BLaER1 (cell line): ENCODE results near the gene NKRF.
A peak's percentile ranks its signal among the peaks of the same experiment; 100 is the strongest.

Experiments used
- H3K27ac ChIP-seq: shearing (Covaris generic); formaldehyde crosslinking; 2 replicates; pipeline ENCODE4 v1.8.1; 2022
- H3K27me3 ChIP-seq: shearing (Covaris generic); formaldehyde crosslinking; 2 replicates; pipeline ENCODE4 v1.8.1; 2022
- H3K36me3 ChIP-seq: shearing (Covaris generic); formaldehyde crosslinking; 2 replicates; pipeline ENCODE4 v1.8.1; 2022
- H3K4me1 ChIP-seq: shearing (Covaris generic); formaldehyde crosslinking; 2 replicates; pipeline ENCODE4 v1.8.1; 2022
- H3K4me2 ChIP-seq: shearing (Covaris generic); formaldehyde crosslinking; 2 replicates; pipeline ENCODE4 v1.8.1; 2022
- H3K4me3 ChIP-seq: shearing (Covaris generic); formaldehyde crosslinking; 2 replicates; pipeline ENCODE4 v1.8.1; 2022
- H3K9ac ChIP-seq: shearing (Covaris generic); formaldehyde crosslinking; 2 replicates; pipeline ENCODE4 v1.8.1; 2022
- H3K9me3 ChIP-seq: shearing (Covaris generic); formaldehyde crosslinking; 2 replicates; pipeline ENCODE4 v1.8.1; 2022
- H4K20me1 ChIP-seq: shearing (Covaris generic); formaldehyde crosslinking; 2 replicates; pipeline ENCODE4 v1.8.1; 2022
- Cebpa-rat ChIP-seq: shearing (Covaris generic); IDR thresholded peaks from 2 replicates; pipeline ENCODE4 v1.8.1; 2022

Gene NKRF

GRCh38 chrX:119579414-119579813 lies 26.8 kb downstream of the NKRF start:
- peaks cover 8% of the 10 kb centered on the region for H3K4me1 ChIP-seq
- H3K36me3 ChIP-seq = no peaks in the 10 kb centered on the region
- no peak overlapping the region for H3K9ac ChIP-seq
- no peak overlapping the region for H3K4me2 ChIP-seq
- H3K27ac ChIP-seq = no peak overlapping the region
- TF ChIP-seq Cebpa-rat = no peak
- no peaks in the 10 kb centered on the region for H3K27me3 ChIP-seq
- peaks cover 3% of the 10 kb centered on the region for H3K9me3 ChIP-seq
- H4K20me1 ChIP-seq = peaks cover 8% of the 10 kb centered on the region; the same call in 1 of the 2 replicates
- no peak overlapping the region for H3K4me3 ChIP-seq

- H4K20me1 ChIP-seq = peaks cover 8% of the 10 kb centered on the region; the same call in 1 of the 2 replicates
- H3K27ac ChIP-seq = peak within 1 kb of the TSS; percentile 75
- H3K9ac ChIP-seq = peak within 1 kb of the TSS; percentile 83
- no peaks in the 10 kb centered on the region for H3K36me3 ChIP-seq
- H3K27me3 ChIP-seq = no peaks in the 10 kb centered on the region
- TF ChIP-seq Cebpa-rat = no peak
- peaks cover 18% of the 10 kb centered on the region for H3K4me1 ChIP-seq
- H3K9me3 ChIP-seq = peaks cover 7% of the 10 kb centered on the region
- H3K4me2 ChIP-seq = peak within 1 kb of the TSS; percentile 79
- H3K4me3 ChIP-seq = peak within 1 kb of the TSS; percentile 73
These were observed 31.6 kb downstream of the NKRF start, which contains the start of gene UBE2A for GRCh38 chrX:119574394-119575266. Gene UBE2A (plus strand): TSS chrX:119574563. CDS start chrX:119574712, 149 bp downstream.

GRCh38 chrX:119573840-119574393 lies 32.3 kb downstream of the NKRF start:
- H3K27ac ChIP-seq = peak overlapping the region; percentile 75; the same call in 1 of the 2 replicates
- peak overlapping the region; percentile 73 for H3K4me3 ChIP-seq
- peaks cover 8% of the 10 kb centered on the region; the same call in 1 of the 2 replicates for H4K20me1 ChIP-seq
- H3K9me3 ChIP-seq = peaks cover 7% of the 10 kb centered on the region
- H3K4me2 ChIP-seq = peak overlapping the region; percentile 79
- H3K27me3 ChIP-seq = no peaks in the 10 kb centered on the region
- no peaks in the 10 kb centered on the region for H3K36me3 ChIP-seq
- TF ChIP-seq Cebpa-rat = no peak
- peak overlapping the region; percentile 38; the same call in 1 of the 2 replicates for H3K9ac ChIP-seq
- H3K4me1 ChIP-seq = peaks cover 18% of the 10 kb centered on the region

- peaks cover 18% of the 10 kb centered on the region for H3K4me1 ChIP-seq
- H3K4me2 ChIP-seq = peak overlapping the region; percentile 79
- H3K9me3 ChIP-seq = peaks cover 7% of the 10 kb centered on the region
- no peaks in the 10 kb centered on the region for H3K27me3 ChIP-seq
- peak overlapping the region; percentile 73 for H3K4me3 ChIP-seq
- H3K9ac ChIP-seq = no peak overlapping the region
- no peaks in the 10 kb centered on the region for H3K36me3 ChIP-seq
- peaks cover 8% of the 10 kb centered on the region; the same call in 1 of the 2 replicates for H4K20me1 ChIP-seq
- TF ChIP-seq Cebpa-rat = no peak
- no peak overlapping the region for H3K27ac ChIP-seq
These were observed 33.0 kb downstream of the NKRF start for GRCh38 chrX:119573222-119573621.

GRCh38 chrX:119570351-119570835 lies 35.8 kb downstream of the NKRF start:
- peaks cover 11% of the 10 kb centered on the region for H3K4me1 ChIP-seq
- no peak for TF ChIP-seq Cebpa-rat
- no peaks in the 10 kb centered on the region for H3K36me3 ChIP-seq
- no peak overlapping the region for H3K27ac ChIP-seq
- no peak overlapping the region for H3K9ac ChIP-seq
- H3K9me3 ChIP-seq = peaks cover 7% of the 10 kb centered on the region
- H4K20me1 ChIP-seq = peaks cover 4% of the 10 kb centered on the region; the same call in 1 of the 2 replicates
- no peak overlapping the region for H3K4me3 ChIP-seq
- H3K4me2 ChIP-seq = no peak overlapping the region
- no peaks in the 10 kb centered on the region for H3K27me3 ChIP-seq

GRCh38 chrX:119565107-119565663 lies 41.0 kb downstream of the NKRF start, which contains the start of gene STEEP1:
Gene STEEP1 (minus strand): TSS chrX:119565409. CDS start chrX:119565355, 54 bp downstream.
- H3K27ac ChIP-seq = peak within 1 kb of the TSS; percentile 33; the same call in 1 of the 2 replicates

GRCh38 chrX:119552508-119552907 lies 53.7 kb downstream of the NKRF start:
- Histone ChIP-seq H3K9me3 (no peaks in the 10 kb centered on the region), H3K27ac (no peak overlapping the region), H3K4me2 (no peak overlapping the region), H3K36me3 (peaks cover 34% of the 10 kb centered on the region), H3K4me3 (no peak overlapping the region), H4K20me1 (no peaks in the 10 kb centered on the region), H3K27me3 (no peaks in the 10 kb centered on the region), H3K9ac (no peak overlapping the region), H3K4me1 (no peaks in the 10 kb centered on the region)
- no peak for TF ChIP-seq Cebpa-rat

More at GRCh38 chrX:119565107-119565663, 41.0 kb downstream of the NKRF start, which contains the start of gene STEEP1:
- Histone ChIP-seq H3K4me3 (peak within 1 kb of the TSS; percentile 68), H3K36me3 (peaks cover 8% of the 10 kb centered on the region), H3K27me3 (no peaks in the 10 kb centered on the region), H3K4me2 (peak within 1 kb of the TSS; percentile 85), H4K20me1 (no peaks in the 10 kb centered on the region), H3K9ac (peak within 1 kb of the TSS; percentile 79), H3K9me3 (no peaks in the 10 kb centered on the region), H3K4me1 (0 out of 2 replicates have a peak, but pooled peaks cover 7% of the 10 kb centered on the region)
- TF ChIP-seq Cebpa-rat = no peak

- Histone ChIP-seq H3K4me1 (no peaks in the 10 kb centered on the region), H3K36me3 (peaks cover 12% of the 10 kb centered on the region; the same call in 1 of the 2 replicates), H3K9ac (no peak overlapping the region), H3K9me3 (no peaks in the 10 kb centered on the region), H3K4me2 (no peak overlapping the region), H3K27ac (no peak overlapping the region), H3K4me3 (no peak overlapping the region), H4K20me1 (no peaks in the 10 kb centered on the region), H3K27me3 (no peaks in the 10 kb centered on the region)
- TF ChIP-seq Cebpa-rat = no peak
These were observed 56.8 kb downstream of the NKRF start for GRCh38 chrX:119549327-119550016.

- Histone ChIP-seq H3K27ac (no peak overlapping the region), H3K4me3 (no peak overlapping the region), H3K4me2 (no peak overlapping the region)
These were observed 65.0 kb downstream of the NKRF start for GRCh38 chrX:119541188-119541587.

More at GRCh38 chrX:119541188-119541587, 65.0 kb downstream of the NKRF start:
- Histone ChIP-seq H3K36me3 (peaks cover 32% of the 10 kb centered on the region), H3K9ac (no peak overlapping the region), H3K4me1 (no peaks in the 10 kb centered on the region), H3K27me3 (no peaks in the 10 kb centered on the region), H4K20me1 (no peaks in the 10 kb centered on the region), H3K9me3 (no peaks in the 10 kb centered on the region)
- TF ChIP-seq Cebpa-rat = no peak
